ENCODE measurements around the gene PTPN6. TPM values are rescaled to one million over a fixed set of nuclear protein-coding genes. Genes with fewer than 3 reads are reported as not detected.

PTPN6 gene
- total and polyA plus RNA-seq, 8 donors, result 11.2 to 51.2 (median 32.6) TPM

DNA sequence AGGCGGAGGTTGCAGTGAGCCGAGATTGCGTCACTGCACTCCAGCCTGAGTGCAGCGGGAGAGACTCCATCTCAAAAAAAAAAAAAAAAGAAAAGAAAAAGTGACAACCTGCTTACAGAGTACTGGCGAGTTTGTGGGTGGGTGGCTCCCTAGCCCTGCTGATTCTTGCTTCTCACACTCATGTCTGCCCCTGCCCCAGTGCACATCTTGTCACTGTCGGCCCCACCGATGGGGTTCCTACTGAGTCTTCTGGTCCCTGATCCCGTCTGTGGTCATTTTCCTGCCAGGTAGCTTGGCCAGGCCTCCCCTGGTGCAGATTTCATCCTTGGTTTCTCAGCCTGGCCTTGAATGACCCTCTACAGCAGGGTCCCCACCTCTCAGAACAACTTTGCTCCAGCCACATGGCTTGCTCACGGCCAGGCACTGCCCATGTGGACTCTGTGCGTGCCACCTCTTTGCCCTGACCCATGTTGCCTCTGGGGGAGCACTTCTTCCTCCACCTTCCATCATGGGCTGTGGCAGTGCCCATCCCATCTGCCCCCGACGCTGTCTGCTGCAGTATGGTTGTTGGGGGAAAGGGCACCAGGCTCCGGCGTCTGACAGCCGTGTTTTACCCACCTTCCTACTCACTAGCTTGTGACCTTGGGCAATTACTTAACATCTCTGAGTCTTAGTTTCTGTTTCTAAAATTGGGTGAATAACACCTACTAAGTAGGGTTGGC lies 2.1 kb upstream of the PTPN6 start:
- no peaks in the 10 kb centered on the region for H3K9me3 ChIP-seq
- peak overlapping the region; percentile 27 to 71 (median 50) for H3K27ac ChIP-seq
- WGBS, 5 donors, result 75 to 83% (median 80%) methylated on average over 15 of the region's 15 CpGs
- H3K36me3 ChIP-seq, result peaks cover 0 to 13% (median 9%) of the 10 kb centered on the region in 4 donors
- intact Hi-C loops (cut with DNase I; ENCODE audit: low total_unique reads), result loop anchor here (10.0 kb wide), 1 partner anchor 166 kb away; no protein-coding TSS in a partner anchor
- TF ChIP-seq POLR2A (IDR thresholded peaks at IDR 0.05) (no peak), POLR2AphosphoS5 (IDR thresholded peaks at IDR 0.05) (no peak), EP300 (IDR thresholded peaks at IDR 0.05) (no peak)
- TF ChIP-seq, protein P1, sequence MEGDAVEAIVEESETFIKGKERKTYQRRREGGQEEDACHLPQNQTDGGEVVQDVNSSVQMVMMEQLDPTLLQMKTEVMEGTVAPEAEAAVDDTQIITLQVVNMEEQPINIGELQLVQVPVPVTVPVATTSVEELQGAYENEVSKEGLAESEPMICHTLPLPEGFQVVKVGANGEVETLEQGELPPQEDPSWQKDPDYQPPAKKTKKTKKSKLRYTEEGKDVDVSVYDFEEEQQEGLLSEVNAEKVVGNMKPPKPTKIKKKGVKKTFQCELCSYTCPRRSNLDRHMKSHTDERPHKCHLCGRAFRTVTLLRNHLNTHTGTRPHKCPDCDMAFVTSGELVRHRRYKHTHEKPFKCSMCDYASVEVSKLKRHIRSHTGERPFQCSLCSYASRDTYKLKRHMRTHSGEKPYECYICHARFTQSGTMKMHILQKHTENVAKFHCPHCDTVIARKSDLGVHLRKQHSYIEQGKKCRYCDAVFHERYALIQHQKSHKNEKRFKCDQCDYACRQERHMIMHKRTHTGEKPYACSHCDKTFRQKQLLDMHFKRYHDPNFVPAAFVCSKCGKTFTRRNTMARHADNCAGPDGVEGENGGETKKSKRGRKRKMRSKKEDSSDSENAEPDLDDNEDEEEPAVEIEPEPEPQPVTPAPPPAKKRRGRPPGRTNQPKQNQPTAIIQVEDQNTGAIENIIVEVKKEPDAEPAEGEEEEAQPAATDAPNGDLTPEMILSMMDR (IDR thresholded peaks at IDR 0.05), result no peak
- H3K4me3 ChIP-seq, result no peak overlapping the region
- DNase-seq, result no peak
- H3K27me3 ChIP-seq, result no peaks in the 10 kb centered on the region
- H3K4me1 ChIP-seq, result peaks cover 17 to 72% (median 31%) of the 10 kb centered on the region in 4 donors

DNA sequence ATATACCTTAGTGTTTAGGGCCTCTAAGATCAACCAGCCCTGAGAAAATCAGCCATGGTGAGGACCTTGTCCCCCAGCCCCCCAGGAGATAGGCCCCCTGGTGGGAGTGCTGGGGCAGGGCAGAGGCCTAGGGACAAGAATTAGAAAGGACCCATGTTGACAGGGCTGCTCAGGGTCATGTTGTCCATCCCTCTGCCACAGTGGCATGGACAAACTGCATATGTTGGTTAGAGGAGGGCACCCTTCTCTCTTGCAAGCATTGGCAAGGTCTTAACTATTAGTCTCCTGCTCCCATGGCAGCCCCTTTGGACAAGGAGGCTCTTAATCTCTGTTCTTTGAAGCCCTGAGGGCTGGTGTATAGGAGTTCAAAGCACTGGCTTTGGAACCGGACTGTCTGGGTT lies 755 bp upstream of the PTPN6 start:
- DNase-seq, result no peak
- H3K27ac ChIP-seq, result peak overlapping the region in 3 of 5 donors; percentile 71 to 96 (median 85)
- peaks cover under 1 to 13% (median 13%) of the 10 kb centered on the region in 4 donors for H3K36me3 ChIP-seq
- TF ChIP-seq POLR2A (IDR thresholded peaks at IDR 0.05), result no peak
- intact Hi-C loops (cut with DNase I; ENCODE audit: low total_unique reads), result no loop called here
- H3K27me3 ChIP-seq, result no peaks in the 10 kb centered on the region
- peak overlapping the region in 1 of 4 donors; percentile 48 for H3K4me3 ChIP-seq
- H3K4me1 ChIP-seq, result peaks cover 8 to 72% (median 26%) of the 10 kb centered on the region in 4 donors
- no peaks in the 10 kb centered on the region for H3K9me3 ChIP-seq
- 68 to 100% (median 82%) methylated on average over 1 of the region's 1 CpG for WGBS, 5 donors

DNA sequence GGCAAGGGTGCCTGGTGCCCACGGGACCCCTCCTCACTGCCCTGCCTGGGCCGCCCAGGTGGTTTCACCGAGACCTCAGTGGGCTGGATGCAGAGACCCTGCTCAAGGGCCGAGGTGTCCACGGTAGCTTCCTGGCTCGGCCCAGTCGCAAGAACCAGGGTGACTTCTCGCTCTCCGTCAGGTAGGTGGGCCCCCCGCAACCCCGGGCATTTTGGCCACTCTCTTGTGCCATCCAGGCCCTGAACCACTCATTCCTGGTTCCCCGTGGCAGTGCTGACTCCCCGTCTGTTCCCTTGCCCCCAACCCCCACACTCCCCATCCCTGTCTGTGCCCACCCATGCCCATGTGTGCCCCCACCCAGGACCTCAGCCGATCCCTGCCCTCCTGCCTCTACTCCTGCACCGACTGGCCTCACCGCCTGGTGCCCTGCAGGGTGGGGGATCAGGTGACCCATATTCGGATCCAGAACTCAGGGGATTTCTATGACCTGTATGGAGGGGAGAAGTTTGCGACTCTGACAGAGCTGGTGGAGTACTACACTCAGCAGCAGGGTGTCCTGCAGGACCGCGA lies 480 bp downstream of the PTPN6 start:
- H3K9me3 ChIP-seq, result no peaks in the 10 kb centered on the region
- H3K27me3 ChIP-seq, result no peaks in the 10 kb centered on the region
- H3K27ac ChIP-seq, result peak overlapping the region; percentile 43 to 96 (median 71)
- intact Hi-C loops (cut with DNase I; ENCODE audit: low total_unique reads), result no loop called here
- H3K4me1 ChIP-seq, result peaks cover 0 to 72% (median 19%) of the 10 kb centered on the region in 4 donors
- H3K36me3 ChIP-seq, result peaks cover 3 to 19% (median 16%) of the 10 kb centered on the region in 4 donors
- WGBS, 5 donors, result 74 to 81% (median 76%) methylated on average over 13 to 20 of the region's 20 CpGs
- DNase-seq, result no peak
- TF ChIP-seq POLR2A (IDR thresholded peaks at IDR 0.05), result no peak
- no peak for TF ChIP-seq POLR2AphosphoS5 (IDR thresholded peaks at IDR 0.05)
- no peak for TF ChIP-seq EP300 (IDR thresholded peaks at IDR 0.05)
- TF ChIP-seq, protein P1 (IDR thresholded peaks at IDR 0.05), result no peak
- H3K4me3 ChIP-seq, result peak overlapping the region; percentile 32 to 50 (median 46)

DNA sequence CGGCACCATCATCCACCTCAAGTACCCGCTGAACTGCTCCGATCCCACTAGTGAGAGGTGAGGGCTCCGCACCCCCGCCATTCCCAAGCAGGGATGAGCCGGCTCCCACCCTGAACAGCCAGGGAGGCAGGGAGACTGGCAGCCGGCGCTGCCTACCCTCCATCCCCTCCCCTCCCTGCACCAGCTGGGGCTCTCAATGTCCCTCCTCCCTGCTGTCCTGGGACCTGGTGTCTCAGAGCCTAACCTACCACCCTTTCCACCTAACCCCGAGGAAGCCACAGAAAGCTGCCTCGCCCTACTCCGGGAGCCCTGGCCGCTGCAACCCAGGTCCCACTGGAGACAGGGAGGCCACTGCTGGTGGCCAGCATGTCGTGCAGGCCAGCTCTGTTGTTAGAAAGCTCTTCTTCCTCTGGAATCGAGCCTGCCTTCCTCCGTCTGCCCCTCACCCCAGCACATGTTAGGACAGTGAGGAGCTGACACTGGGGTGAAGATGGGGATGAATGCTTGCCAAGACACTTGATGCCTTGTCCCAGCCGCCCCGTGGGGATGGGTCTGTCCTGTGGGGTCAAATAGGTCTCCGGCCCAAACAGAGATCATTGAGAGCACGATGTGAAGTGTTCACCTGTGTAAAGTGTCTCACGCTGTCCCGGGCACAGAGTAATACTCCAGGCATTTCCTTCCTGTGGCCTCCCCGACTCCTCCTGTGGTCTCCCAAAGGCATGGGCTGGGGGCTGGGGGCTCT lies 1.1 kb downstream of the PTPN6 start:
- DNase-seq, result no peak
- Histone ChIP-seq H3K4me1 (peaks cover 0 to 72% (median 12%) of the 10 kb centered on the region in 4 donors), H3K4me3 (peak overlapping the region; percentile 32 to 50 (median 46)), H3K9me3 (no peaks in the 10 kb centered on the region), H3K36me3 (peaks cover 3 to 24% (median 20%) of the 10 kb centered on the region in 4 donors), H3K27ac (peak overlapping the region; percentile 24 to 96 (median 71)), H3K27me3 (no peaks in the 10 kb centered on the region)
- TF ChIP-seq POLR2AphosphoS5 (IDR thresholded peaks at IDR 0.05), result no peak
- TF ChIP-seq POLR2A (IDR thresholded peaks at IDR 0.05), result no peak
- TF ChIP-seq, protein P1 (IDR thresholded peaks at IDR 0.05), result no peak
- no peak for TF ChIP-seq EP300 (IDR thresholded peaks at IDR 0.05)
- 67 to 74% (median 69%) methylated on average over 4 to 22 of the region's 22 CpGs for WGBS, 5 donors
- intact Hi-C loops (cut with DNase I; ENCODE audit: low total_unique reads), result no loop called here
